AG04450 (cell line): Measurements from ENCODE around the gene SAP30BP. TPM values are rescaled to one million over a fixed set of nuclear protein-coding genes. Genes with fewer than 3 reads are reported as not detected.

Source experiments
- CTCF ChIA-PET: fragments of 300-600, 350-600 bp; formaldehyde crosslinking; extraction: SDS; loops from one replicate; lab custom pipeline; 2022; ENCODE audit warnings: antibody characterized with exemption, inconsistent platforms; lab: Charles Lee
- POLR2A ChIA-PET: fragments of 350-600 bp; formaldehyde crosslinking; extraction: SDS; loops from one replicate; lab custom pipeline; 2021; ENCODE audit warnings: antibody characterized with exemption, inconsistent platforms; lab: Yijun Ruan, JAX
- DNase-seq: peaks from one replicate; pipeline ENCODE4 v3.0.0-alpha.2; 2011; ENCODE audit warnings: low read depth, low spot score
- H3K27ac ChIP-seq: one replicate; pipeline ENCODE4 v1.5.1; 2012; ENCODE audit warnings: low read depth, low read length, control low read depth
- H3K27me3 ChIP-seq: one replicate; pipeline ENCODE4 v1.6.0; 2012; ENCODE audit warnings: low read length; ENCODE audit not compliant: control insufficient read depth, insufficient read depth
- H3K4me3 ChIP-seq: 2 replicates; pipeline ENCODE4 v1.5.1; 2011; ENCODE audit warnings: mild to moderate bottlenecking, low read depth, low read length, control low read depth
- H3K9me3 ChIP-seq: 2 replicates; pipeline ENCODE4 v1.5.1; 2012; ENCODE audit warnings: low read length; ENCODE audit not compliant: control insufficient read depth, insufficient read depth
- polyA plus RNA-seq: library from polyadenylated mRNA; depleted of rRNA; stranded (reverse); fragments of >200 nt; gene quantifications from 2 replicates; pipeline ENCODE4 v1.2.3, GENCODE V29; 2011
- TF ChIP-seq, protein P1 (sequence below): IDR thresholded peaks from 2 replicates; pipeline ENCODE4 v1.5.1; 2011; ENCODE audit warnings: low read depth, low read length, control low read depth, inconsistent platforms

The SAP30BP gene
- polyA plus RNA-seq, 1 experiment, result 75.4 TPM

DNA sequence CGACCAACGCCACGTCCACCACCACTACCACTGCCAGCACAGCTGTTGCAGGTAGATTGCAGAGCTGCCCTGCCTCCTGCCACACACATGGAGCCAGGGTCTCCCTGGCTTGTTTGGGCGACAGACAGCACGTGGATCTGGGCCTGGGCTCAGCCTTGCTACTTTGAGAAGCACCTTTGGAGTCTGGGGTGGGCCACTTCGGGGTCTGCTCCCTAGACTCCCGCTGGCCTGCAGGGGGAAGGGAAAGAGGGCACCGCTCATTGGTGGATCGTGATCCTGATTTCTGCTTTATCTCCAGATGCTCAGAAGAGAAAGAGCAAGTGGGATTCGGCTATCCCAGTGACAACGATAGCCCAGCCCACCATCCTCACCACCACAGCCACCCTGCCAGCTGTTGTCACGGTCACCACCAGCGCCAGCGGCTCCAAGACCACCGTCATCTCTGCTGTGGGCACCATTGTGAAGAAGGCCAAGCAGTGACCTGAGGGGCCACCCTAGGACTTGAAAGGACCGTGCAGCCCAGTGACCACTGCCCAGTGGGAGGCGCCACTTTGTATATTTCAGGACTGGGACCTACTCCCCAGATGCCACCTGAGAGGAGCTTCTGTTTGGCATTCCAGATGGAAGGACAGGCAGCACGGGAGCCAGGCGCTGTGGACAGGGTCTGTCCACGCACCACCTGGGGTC, 39.0 kb downstream of the SAP30BP start:
- Histone ChIP-seq H3K9me3 (no peaks in the 10 kb centered on the region), H3K4me3 (no peak overlapping the region), H3K27ac (no peak overlapping the region), H3K27me3 (no peaks in the 10 kb centered on the region)
- no peak for DNase-seq
- ChIA-PET POLR2A (no interaction called here), CTCF (interaction anchor here (0.9 kb wide), 1 partner anchor 41 kb away, joined by 3 read pairs; no protein-coding TSS in a partner anchor)
- TF ChIP-seq, protein P1, sequence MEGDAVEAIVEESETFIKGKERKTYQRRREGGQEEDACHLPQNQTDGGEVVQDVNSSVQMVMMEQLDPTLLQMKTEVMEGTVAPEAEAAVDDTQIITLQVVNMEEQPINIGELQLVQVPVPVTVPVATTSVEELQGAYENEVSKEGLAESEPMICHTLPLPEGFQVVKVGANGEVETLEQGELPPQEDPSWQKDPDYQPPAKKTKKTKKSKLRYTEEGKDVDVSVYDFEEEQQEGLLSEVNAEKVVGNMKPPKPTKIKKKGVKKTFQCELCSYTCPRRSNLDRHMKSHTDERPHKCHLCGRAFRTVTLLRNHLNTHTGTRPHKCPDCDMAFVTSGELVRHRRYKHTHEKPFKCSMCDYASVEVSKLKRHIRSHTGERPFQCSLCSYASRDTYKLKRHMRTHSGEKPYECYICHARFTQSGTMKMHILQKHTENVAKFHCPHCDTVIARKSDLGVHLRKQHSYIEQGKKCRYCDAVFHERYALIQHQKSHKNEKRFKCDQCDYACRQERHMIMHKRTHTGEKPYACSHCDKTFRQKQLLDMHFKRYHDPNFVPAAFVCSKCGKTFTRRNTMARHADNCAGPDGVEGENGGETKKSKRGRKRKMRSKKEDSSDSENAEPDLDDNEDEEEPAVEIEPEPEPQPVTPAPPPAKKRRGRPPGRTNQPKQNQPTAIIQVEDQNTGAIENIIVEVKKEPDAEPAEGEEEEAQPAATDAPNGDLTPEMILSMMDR, result no peak

DNA sequence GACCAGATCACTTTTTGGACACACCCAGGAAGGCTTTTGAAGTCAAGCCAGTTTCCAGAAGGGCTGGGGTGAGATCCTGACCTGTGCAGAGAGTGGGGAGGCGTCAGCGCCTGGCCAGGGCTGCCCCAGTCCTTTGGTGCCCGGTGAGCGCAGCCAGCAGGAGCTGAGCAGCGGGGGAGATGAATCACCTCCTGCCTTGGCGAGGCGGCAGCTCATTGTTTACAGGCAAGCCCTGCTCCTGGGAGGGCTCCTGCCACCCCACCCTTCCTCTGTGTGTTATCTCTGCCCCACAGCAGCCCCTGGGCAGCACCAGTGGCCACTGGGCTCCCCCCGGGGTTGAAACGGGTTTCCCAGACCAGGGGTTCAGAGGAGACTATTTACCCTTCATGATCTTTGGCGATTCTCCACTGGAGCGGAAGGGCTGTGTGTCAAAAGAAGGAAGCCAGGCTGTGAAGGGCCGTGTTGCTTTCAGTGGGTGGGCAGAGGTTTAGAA, 40.0 kb downstream of the SAP30BP start:
- DNase-seq, result no peak
- no peaks in the 10 kb centered on the region for H3K9me3 ChIP-seq
- no peaks in the 10 kb centered on the region for H3K27me3 ChIP-seq
- no peak overlapping the region for H3K27ac ChIP-seq
- ChIA-PET POLR2A (no interaction called here), CTCF (interaction anchor here (1.8 kb wide), 1 partner anchor 74 kb away, joined by 4 read pairs; the partner anchor contains the start of gene SMIM5)
- TF ChIP-seq, protein P1, result no peak
- no peak overlapping the region for H3K4me3 ChIP-seq

DNA sequence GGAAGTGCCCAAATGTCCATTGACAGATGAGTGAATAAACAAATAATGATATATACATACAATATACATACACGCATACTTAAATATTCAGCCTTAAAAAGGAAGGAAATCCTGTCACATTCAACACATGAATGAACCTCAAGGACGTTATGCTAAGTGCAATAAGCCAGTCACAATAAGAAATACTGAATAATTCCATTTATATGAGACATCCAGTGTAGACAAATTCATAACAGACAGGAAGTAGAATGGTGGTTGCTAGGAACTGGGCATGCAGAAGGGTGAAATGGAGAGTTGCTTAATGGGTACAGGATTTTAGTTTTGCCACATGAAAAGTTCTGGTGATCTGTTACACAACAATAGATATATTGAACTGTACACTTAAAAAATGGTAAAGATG, 45.3 kb downstream of the SAP30BP start:
- no peaks in the 10 kb centered on the region for H3K27me3 ChIP-seq
- no peaks in the 10 kb centered on the region for H3K9me3 ChIP-seq
- no peak overlapping the region for H3K4me3 ChIP-seq
- CTCF ChIA-PET, result interaction anchor here (2.9 kb wide), 1 partner anchor 79 kb away, joined by 11 read pairs; the partner anchor contains the start of gene SMIM5
- POLR2A ChIA-PET, result no interaction called here
- TF ChIP-seq, protein P1, result no peak
- no peak for DNase-seq
- H3K27ac ChIP-seq, result no peak overlapping the region

DNA sequence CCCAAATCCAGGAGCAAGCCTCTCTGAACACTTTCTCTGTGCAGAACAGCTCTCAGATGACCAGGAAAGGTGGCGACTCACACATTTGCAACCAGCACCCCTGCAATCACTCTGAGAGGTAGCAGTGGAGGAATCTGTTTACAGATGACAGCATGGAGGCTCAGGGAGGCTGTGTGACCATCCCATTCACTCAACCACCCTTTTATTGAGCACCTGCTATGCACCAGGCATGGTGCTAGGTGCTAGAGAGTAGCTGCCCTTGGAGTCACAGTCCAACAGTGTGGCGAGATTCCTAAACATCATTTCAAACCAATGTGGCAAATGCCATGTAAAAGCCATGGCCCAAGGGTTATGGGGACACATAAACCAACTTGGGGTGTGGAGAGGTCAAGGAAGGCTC, 52.6 kb downstream of the SAP30BP start:
- no peaks in the 10 kb centered on the region; the same call in 1 of the 2 replicates for H3K9me3 ChIP-seq
- CTCF ChIA-PET, result interaction anchor here (1.4 kb wide), 1 partner anchor 28 kb away, joined by 8 read pairs; no protein-coding TSS in a partner anchor
- no peak overlapping the region for H3K27ac ChIP-seq
- peaks cover 43% of the 10 kb centered on the region for H3K27me3 ChIP-seq
- POLR2A ChIA-PET, result no interaction called here
- DNase-seq, result no peak
- H3K4me3 ChIP-seq, result no peak overlapping the region
- TF ChIP-seq, protein P1, result no peak
